ENCODE results near the gene GRIK2.

The GRIK2 gene

DNA sequence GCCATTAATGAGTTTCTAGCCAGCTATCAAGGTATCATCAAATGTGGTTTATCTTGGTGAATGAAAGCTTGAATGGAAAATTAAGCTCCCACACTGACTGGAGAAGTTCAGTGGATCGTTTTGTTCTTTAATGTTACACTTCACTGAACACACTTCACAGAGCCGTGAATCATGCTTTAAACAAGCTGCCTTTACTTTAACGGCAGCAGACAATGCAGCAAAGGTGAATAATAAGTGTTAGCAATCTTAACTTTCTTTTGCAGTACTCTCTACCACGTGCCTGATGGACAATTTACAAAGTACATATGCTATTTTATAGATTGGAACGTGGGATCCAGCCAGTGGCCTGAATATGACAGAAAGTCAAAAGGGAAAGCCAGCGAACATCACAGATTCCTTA, 424.5 kb downstream of the GRIK2 start:
- DNase-seq (ENCODE audit: low spot score in 2 of 2) (no peak), ATAC-seq (replicated peaks; ENCODE audit: extremely low read depth, poor library complexity, severe bottlenecking) (no peak)
- Mint-ChIP-seq H3K4me1 (no peaks in the 10 kb centered on the region), H3K36me3 (ENCODE audit: insufficient read depth) (no peaks in the 10 kb centered on the region), H3K27me3 (no peaks in the 10 kb centered on the region), H3K9me3 (no peaks in the 10 kb centered on the region), H3K4me3 (no peak overlapping the region), H3K27ac (ENCODE audit: low read depth) (no peak overlapping the region)

DNA sequence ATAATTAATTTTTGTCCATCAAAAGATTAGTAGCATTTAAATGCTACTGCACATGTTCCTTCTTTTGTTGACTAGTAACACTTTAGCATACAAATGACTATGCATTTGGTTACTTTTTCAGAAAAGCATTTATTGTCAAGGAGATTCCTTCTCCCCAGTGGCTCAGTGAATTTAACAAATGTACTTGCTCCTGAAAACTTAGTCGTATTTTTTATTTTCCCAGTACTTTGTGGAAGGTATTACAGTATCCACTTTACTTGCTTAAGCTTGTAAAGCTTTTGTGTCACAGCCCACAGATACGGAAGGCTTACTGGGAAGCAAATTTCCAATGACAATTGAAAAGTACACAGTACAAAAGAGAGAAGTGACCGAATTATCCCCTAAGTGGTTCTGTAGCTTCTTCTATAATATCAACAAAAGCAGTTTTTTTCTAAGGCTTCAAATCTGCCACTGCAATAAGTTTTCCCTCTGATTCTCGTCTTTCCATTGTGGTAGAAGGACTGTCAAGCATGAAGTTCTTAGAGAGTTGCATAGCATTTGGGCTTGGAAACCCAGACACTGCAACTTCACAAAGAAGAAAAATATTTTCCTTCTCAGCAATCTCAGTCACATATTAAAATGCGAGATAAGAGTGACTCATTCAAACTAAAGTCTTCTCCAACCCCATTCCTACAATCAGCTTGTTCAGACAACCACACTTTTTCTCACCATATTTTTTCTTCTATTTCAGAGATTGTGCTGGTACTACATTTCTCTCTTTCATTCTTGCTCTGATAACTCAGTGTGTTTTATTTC, 431.2 kb downstream of the GRIK2 start:
- Mint-ChIP-seq H3K9me3 (peaks cover 20% of the 10 kb centered on the region), H3K4me3 (no peak overlapping the region), H3K27ac (ENCODE audit: low read depth) (no peak overlapping the region), H3K4me1 (no peaks in the 10 kb centered on the region), H3K36me3 (ENCODE audit: insufficient read depth) (no peaks in the 10 kb centered on the region), H3K27me3 (peaks cover 23% of the 10 kb centered on the region)
- no peak for ATAC-seq (replicated peaks; ENCODE audit: extremely low read depth, poor library complexity, severe bottlenecking)
- DNase-seq (ENCODE audit: low spot score in 2 of 2): no peak

DNA sequence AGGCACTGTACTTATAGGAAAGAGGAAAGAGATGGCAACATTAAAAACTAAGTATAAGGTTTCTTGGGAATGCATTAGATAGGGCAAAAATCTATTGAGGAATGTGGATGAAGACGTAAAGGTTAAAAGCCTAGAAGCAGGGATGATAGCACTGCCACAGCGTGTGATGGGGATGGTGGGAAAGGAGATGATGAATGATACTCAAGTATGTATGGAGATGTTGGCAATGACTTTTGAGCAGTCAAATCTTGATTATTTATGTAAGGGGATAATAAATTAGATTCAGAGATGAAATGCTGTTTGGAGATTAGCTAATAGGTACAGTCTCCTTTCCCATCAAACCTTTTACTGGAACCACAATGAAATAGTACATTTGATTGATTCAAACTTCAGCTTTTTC, 432.8 kb downstream of the GRIK2 start:
- Mint-ChIP-seq H3K4me1 (no peaks in the 10 kb centered on the region), H3K9me3 (peaks cover 20% of the 10 kb centered on the region), H3K27ac (ENCODE audit: low read depth) (no peak overlapping the region), H3K27me3 (peaks cover 23% of the 10 kb centered on the region), H3K4me3 (no peak overlapping the region), H3K36me3 (ENCODE audit: insufficient read depth) (no peaks in the 10 kb centered on the region)
- no peak for ATAC-seq (replicated peaks; ENCODE audit: extremely low read depth, poor library complexity, severe bottlenecking)
- DNase-seq (ENCODE audit: low spot score in 2 of 2): no peak

DNA sequence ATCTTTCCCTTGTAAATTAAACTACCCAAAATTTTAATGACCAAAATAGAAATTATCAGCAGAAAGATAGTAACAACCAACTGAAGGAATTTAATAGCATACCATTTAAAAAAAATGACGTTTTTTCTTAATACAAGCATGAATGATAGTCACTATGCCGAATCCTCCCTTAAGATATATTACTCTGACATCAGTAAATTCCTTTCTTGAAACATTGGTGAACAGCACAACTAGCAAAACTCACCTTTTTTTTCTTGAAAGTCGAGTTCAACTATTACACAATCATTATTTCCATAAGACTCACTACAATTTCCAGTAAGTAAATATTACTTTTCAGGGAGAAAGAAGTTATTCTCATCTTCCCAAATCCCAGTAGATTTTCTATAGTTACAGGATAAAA, 433.2 kb downstream of the GRIK2 start:
- no peak overlapping the region for H3K27ac Mint-ChIP-seq (ENCODE audit: low read depth)
- ATAC-seq (replicated peaks; ENCODE audit: extremely low read depth, poor library complexity, severe bottlenecking) (no peak), DNase-seq (ENCODE audit: low spot score in 2 of 2) (no peak)
- no peak overlapping the region for H3K4me3 Mint-ChIP-seq
- H3K27me3 Mint-ChIP-seq: peaks cover 23% of the 10 kb centered on the region
- H3K9me3 Mint-ChIP-seq: peaks cover 20% of the 10 kb centered on the region
- no peaks in the 10 kb centered on the region for H3K36me3 Mint-ChIP-seq (ENCODE audit: insufficient read depth)
- H3K4me1 Mint-ChIP-seq: no peaks in the 10 kb centered on the region

DNA sequence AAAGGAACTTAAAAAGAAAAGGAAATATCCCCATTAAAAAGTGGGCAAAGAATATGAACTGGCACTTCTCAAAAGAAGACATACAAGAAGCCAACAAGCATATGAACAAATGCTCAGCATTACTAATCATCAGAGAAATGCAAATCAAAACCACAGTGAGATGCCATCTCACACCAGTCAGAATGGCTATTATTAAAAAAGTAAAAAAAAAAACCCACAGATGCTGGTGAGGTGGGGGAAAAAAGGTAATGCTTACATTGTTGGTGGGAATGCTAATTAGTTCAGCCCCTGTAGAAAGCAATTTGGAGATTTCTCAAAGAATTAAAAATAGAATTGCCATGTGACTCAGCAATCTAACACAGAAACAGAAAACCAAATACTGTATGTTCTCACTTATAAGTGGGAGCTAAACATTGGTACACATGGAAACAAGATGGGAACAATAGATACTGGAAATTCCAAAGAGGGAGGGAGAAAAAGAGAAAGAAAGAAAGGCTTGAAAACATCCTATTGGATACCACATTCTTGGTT, 437.1 kb downstream of the GRIK2 start:
- Mint-ChIP-seq H3K9me3 (peaks cover 20% of the 10 kb centered on the region), H3K4me3 (no peak overlapping the region), H3K36me3 (ENCODE audit: insufficient read depth) (no peaks in the 10 kb centered on the region), H3K4me1 (no peaks in the 10 kb centered on the region), H3K27ac (ENCODE audit: low read depth) (no peak overlapping the region), H3K27me3 (peaks cover 11% of the 10 kb centered on the region)
- ATAC-seq (replicated peaks; ENCODE audit: extremely low read depth, poor library complexity, severe bottlenecking): no peak
- DNase-seq (ENCODE audit: low spot score in 2 of 2): no peak

DNA sequence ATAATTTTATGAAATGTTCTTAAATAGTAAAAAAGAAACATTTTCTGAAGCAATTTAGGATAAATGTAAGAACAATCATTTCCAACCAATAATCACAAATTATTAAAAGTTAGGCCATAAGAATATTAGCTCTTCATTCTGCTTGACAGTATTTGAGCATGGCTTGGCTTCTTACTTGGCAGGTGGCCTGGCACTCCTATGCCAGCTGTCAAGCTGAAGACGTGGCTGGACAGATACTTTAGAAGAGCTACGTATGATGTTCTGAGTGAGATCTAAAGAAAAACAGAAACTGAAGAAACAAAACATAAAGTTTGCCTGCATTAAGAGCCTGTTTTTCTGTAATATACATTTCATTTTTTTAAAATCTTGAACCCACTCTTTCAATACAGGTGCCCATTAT, 438.9 kb downstream of the GRIK2 start:
- Mint-ChIP-seq H3K9me3 (peaks cover 14% of the 10 kb centered on the region), H3K36me3 (ENCODE audit: insufficient read depth) (no peaks in the 10 kb centered on the region), H3K27me3 (no peaks in the 10 kb centered on the region), H3K27ac (ENCODE audit: low read depth) (no peak overlapping the region), H3K4me3 (no peak overlapping the region), H3K4me1 (no peaks in the 10 kb centered on the region)
- no peak for ATAC-seq (replicated peaks; ENCODE audit: extremely low read depth, poor library complexity, severe bottlenecking)
- no peak for DNase-seq (ENCODE audit: low spot score in 2 of 2)

DNA sequence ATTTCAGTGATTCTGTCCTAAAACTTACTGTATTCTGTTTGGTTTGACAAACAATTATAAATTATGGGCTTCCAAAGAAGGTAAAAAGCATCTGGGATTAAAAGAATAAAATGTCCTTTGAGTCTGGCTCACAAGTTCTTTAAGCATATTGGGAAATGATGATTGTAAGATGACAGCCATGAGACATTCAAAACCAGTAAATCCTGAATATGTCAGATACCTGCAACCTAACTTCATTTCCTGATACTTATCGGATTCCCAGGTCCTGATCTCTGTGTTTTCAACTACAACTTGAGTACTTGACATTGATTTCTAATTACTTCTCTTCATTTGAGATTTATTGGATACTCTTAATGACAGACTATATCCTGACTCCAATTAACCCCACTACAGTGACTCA, 446.6 kb downstream of the GRIK2 start:
- peaks cover 6% of the 10 kb centered on the region for H3K4me1 Mint-ChIP-seq
- DNase-seq (ENCODE audit: low spot score in 2 of 2): no peak
- H3K27me3 Mint-ChIP-seq: peaks cover 6% of the 10 kb centered on the region
- no peak for ATAC-seq (replicated peaks; ENCODE audit: extremely low read depth, poor library complexity, severe bottlenecking)
- H3K9me3 Mint-ChIP-seq: no peaks in the 10 kb centered on the region
- H3K4me3 Mint-ChIP-seq: no peak overlapping the region
- H3K36me3 Mint-ChIP-seq (ENCODE audit: insufficient read depth): peaks cover 2% of the 10 kb centered on the region
- H3K27ac Mint-ChIP-seq (ENCODE audit: low read depth): no peak overlapping the region

DNA sequence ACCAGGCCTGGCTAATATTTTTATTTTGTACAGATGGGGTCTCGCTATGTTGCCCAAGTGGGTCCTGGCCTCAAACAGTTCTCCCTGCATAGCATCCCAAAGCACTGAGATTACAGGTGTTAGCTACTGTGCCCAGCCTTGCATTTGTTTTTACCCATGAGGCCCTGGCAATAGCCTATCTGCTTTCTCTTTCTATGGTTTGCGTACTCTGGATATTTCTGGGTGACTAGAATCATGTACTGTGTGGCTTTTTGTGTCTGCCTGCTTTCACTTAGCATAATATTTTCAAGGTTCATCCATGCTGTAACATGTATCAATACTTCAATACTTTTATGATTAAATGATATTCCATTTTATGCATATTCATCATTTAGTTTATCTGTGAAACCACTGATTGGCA, 451.7 kb downstream of the GRIK2 start:
- H3K27me3 Mint-ChIP-seq: no peaks in the 10 kb centered on the region
- peak; percentile 40 for ATAC-seq (replicated peaks; ENCODE audit: extremely low read depth, poor library complexity, severe bottlenecking)
- H3K27ac Mint-ChIP-seq (ENCODE audit: low read depth): peak overlapping the region; percentile 89

DNA sequence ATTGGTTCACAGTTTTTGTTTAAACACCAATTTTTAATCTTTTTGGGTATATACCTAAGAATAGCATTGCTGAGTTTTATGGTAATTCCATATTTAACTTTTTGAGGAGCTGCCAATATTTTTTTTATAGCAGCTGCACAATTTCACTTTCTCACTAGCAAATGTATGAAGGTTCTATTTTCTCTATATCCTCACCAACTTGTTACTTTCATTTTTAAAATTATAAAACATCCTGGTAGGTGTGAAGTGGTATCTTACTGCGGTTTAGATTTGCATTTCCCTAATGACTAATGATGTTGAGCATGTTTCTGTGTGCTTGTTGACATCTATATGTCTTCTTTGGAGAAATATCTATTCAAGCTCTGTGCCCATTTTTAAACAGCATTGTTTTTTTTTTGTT, 452.1 kb downstream of the GRIK2 start:
- peak; percentile 93 for ATAC-seq (replicated peaks; ENCODE audit: extremely low read depth, poor library complexity, severe bottlenecking)
- Mint-ChIP-seq H3K36me3 (ENCODE audit: insufficient read depth) (peaks cover 4% of the 10 kb centered on the region), H3K27me3 (no peaks in the 10 kb centered on the region), H3K27ac (ENCODE audit: low read depth) (peak overlapping the region; percentile 89), H3K4me1 (peaks cover 23% of the 10 kb centered on the region), H3K9me3 (no peaks in the 10 kb centered on the region), H3K4me3 (peak overlapping the region; percentile 12)
- no peak for DNase-seq (ENCODE audit: low spot score in 2 of 2)

More for the DNA sequence above, 451.7 kb downstream of the GRIK2 start:
- Mint-ChIP-seq H3K4me3 (peak overlapping the region; percentile 12), H3K9me3 (no peaks in the 10 kb centered on the region), H3K4me1 (peaks cover 23% of the 10 kb centered on the region), H3K36me3 (ENCODE audit: insufficient read depth) (peaks cover 4% of the 10 kb centered on the region)
- DNase-seq (ENCODE audit: low spot score in 2 of 2): no peak

DNA sequence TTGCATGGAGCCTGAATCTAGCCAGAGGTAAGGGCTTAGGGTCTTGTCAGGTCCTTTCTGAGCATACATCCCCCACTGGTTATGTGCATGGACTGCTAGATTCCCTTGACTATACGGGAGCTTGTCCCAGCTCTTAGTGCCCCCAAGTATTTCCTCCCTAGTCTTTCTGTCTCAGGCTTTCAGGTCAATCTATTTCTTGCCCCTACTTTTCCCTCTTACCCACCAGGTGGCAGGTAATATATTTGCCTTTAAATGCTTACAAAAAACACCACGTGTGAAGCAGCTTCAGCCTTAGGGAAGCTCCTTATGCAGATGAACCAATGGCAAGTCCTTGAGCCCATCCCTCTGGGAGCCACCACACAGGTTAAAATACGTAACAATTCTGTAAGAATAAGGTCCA, 454.2 kb downstream of the GRIK2 start:
- no peaks in the 10 kb centered on the region for H3K9me3 Mint-ChIP-seq
- peaks cover 4% of the 10 kb centered on the region for H3K36me3 Mint-ChIP-seq (ENCODE audit: insufficient read depth)
- H3K27me3 Mint-ChIP-seq: no peaks in the 10 kb centered on the region
- peaks cover 23% of the 10 kb centered on the region for H3K4me1 Mint-ChIP-seq
- peak overlapping the region; percentile 89 for H3K27ac Mint-ChIP-seq (ENCODE audit: low read depth)
- H3K4me3 Mint-ChIP-seq: no peak overlapping the region
- no peak for DNase-seq (ENCODE audit: low spot score in 2 of 2)
- no peak for ATAC-seq (replicated peaks; ENCODE audit: extremely low read depth, poor library complexity, severe bottlenecking)

DNA sequence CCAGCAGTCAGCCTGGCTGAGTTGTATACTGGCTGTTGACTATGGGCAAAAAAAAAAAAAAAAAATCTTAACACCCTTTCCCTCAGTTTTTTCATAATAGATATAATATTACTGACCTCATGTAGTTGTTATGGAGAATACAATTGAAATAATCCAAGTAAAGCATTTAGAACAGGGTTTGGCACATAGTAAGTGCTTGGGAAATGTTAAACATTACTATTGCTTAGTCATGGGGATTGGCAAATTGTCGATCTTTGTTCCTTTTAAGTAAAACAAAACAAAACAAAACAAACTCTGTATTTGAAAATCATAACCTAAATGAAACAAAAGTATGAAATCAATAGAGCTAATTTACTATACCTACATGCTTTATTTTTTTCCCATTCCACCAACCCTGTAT, 458.4 kb downstream of the GRIK2 start:
- no peaks in the 10 kb centered on the region for H3K9me3 Mint-ChIP-seq
- no peak overlapping the region for H3K27ac Mint-ChIP-seq (ENCODE audit: low read depth)
- DNase-seq (ENCODE audit: low spot score in 2 of 2) (no peak), ATAC-seq (replicated peaks; ENCODE audit: extremely low read depth, poor library complexity, severe bottlenecking) (no peak)
- no peak overlapping the region for H3K4me3 Mint-ChIP-seq
- peaks cover 2% of the 10 kb centered on the region for H3K36me3 Mint-ChIP-seq (ENCODE audit: insufficient read depth)
- H3K4me1 Mint-ChIP-seq: peaks cover 5% of the 10 kb centered on the region
- no peaks in the 10 kb centered on the region for H3K27me3 Mint-ChIP-seq

DNA sequence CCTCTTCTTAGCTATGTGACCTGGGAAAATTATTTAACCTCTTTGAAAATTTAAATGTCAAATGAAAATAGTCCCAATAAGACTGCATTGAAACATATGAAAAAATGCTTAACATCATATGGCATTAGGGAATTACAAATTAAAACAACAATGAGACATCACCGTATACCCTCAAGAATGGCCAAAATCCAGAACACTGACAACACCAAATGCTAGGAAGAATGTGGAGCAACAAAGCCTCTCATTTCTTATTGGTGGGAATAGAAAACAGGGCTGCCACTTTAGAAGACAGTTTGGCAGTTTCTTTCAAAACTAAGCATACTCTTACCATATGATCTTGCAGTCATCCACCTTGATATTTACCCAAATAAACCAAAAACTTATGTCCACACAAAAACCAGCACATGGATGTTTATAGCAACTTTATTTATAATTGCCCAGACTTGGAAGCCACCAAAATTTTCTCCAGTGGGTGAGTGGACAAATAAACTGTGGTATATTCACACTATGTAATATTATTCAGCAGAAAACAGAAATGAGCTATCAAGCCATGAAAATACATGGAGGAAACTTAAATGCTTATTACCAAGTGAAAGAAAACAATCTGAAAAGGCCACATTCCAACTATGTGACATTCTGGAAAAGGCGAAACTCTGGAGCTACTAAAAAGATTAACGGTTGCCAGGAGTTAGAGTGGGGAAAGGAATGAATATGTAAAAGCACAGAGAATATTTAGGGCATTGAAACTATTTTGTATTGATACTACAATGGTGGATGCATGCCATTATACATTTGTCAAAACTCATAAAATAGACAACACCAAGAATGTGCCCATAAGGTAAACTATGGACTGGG, 459.9 kb downstream of the GRIK2 start:
- no peak for ATAC-seq (replicated peaks; ENCODE audit: extremely low read depth, poor library complexity, severe bottlenecking)
- H3K27ac Mint-ChIP-seq (ENCODE audit: low read depth): no peak overlapping the region
- H3K27me3 Mint-ChIP-seq: no peaks in the 10 kb centered on the region
- no peaks in the 10 kb centered on the region for H3K9me3 Mint-ChIP-seq
- H3K36me3 Mint-ChIP-seq (ENCODE audit: insufficient read depth): peaks cover 2% of the 10 kb centered on the region
- no peaks in the 10 kb centered on the region for H3K4me1 Mint-ChIP-seq
- no peak for DNase-seq (ENCODE audit: low spot score in 2 of 2)
- H3K4me3 Mint-ChIP-seq: no peak overlapping the region

DNA sequence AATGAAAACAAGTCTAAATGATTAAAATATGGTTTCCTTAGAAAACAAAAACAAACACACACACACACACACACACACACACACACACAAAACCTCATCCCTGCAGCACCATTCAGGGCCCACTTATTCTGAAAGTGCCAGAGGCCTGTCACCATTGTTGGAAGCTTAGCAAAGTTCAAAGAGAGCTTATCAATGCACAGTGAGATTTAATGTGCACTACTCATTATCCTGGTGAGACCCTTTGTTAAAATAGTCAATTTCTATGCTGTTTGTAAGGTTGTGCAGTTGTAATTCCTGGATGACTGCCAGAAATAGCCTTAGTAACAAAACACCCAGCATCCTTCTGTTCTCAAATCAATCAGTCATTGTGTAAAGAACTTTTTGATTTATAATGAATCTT, 482.9 kb downstream of the GRIK2 start:
- Mint-ChIP-seq H3K36me3 (ENCODE audit: insufficient read depth) (no peaks in the 10 kb centered on the region), H3K4me1 (no peaks in the 10 kb centered on the region), H3K27ac (ENCODE audit: low read depth) (no peak overlapping the region), H3K9me3 (no peaks in the 10 kb centered on the region), H3K4me3 (no peak overlapping the region), H3K27me3 (no peaks in the 10 kb centered on the region)
- ATAC-seq (replicated peaks; ENCODE audit: extremely low read depth, poor library complexity, severe bottlenecking): no peak
- DNase-seq (ENCODE audit: low spot score in 2 of 2): no peak
